CD4-positive, CD25-positive, alpha-beta regulatory T cell (primary cell): ENCODE measurements around the gene IGFBP4. TPM values are rescaled to one million over a fixed set of nuclear protein-coding genes. Genes with fewer than 3 reads are reported as not detected.
A peak's percentile ranks its signal among the peaks of the same experiment; 100 is the strongest.
"Not testable (repeated sequence)": the region's sequence is repeated elsewhere in the genome, so short reads cannot be mapped to it uniquely, and the experiment has no call there.

ENCODE experiments used
- ATAC-seq, 2 donors: fragments of 150-1000 bp; cut with Tn5 transposase; one replicate each; pipeline ENCODE4 v1.10.0; 2021; ENCODE audit warnings: low read depth in 2 of 2, moderate number of reproducible peaks in 2 of 2, moderate library complexity in 1 of 2
- DNase-seq, 3 donors: peaks; one replicate each; pipeline versions ENCODE4 v3.0.0 to v3.0.0-alpha.2; 2012 to 2022; ENCODE audit warnings: mixed read lengths in 1 of 3
- H3K27ac ChIP-seq: one replicate; pipeline ENCODE4 v1.7.0; 2013; ENCODE audit warnings: mild to moderate bottlenecking, low read length; ENCODE audit not compliant: insufficient read depth, poor library complexity, severe bottlenecking
- H3K27me3 ChIP-seq: one replicate; pipeline ENCODE4 v1.7.0; 2013; ENCODE audit warnings: low read length; ENCODE audit not compliant: control insufficient read depth, insufficient read depth
- H3K36me3 ChIP-seq: one replicate; pipeline ENCODE4 v1.7.0; 2013; ENCODE audit warnings: mild to moderate bottlenecking, low read length, moderate library complexity; ENCODE audit not compliant: control insufficient read depth, insufficient read depth
- H3K4me1 ChIP-seq: 2 replicates; pipeline ENCODE4 v1.7.0; 2013; ENCODE audit warnings: mild to moderate bottlenecking, low read length; ENCODE audit not compliant: insufficient read depth, control insufficient read depth, poor library complexity, severe bottlenecking
- H3K4me3 ChIP-seq: one replicate; pipeline ENCODE4 v1.7.0; 2013; ENCODE audit warnings: low read depth, mild to moderate bottlenecking, low read length, moderate library complexity
- H3K9me3 ChIP-seq, 2 experiments: 1 replicate in 1 of 2; 2 replicates in 1 of 2; pipeline ENCODE4 v1.7.0; 2013; ENCODE audit warnings: low read length in 2 of 2, mild to moderate bottlenecking in 1 of 2, moderate library complexity in 1 of 2; ENCODE audit not compliant: control insufficient read depth in 2 of 2
- H3K27ac Mint-ChIP-seq, 3 donors: one replicate each; pipeline ENCODE4 v1.8.0; 2020 to 2022; ENCODE audit warnings: mild to moderate bottlenecking in 3 of 3, mixed read lengths in 3 of 3, moderate library complexity in 2 of 3
- H3K27me3 Mint-ChIP-seq: one replicate; pipeline ENCODE4 v1.8.0; 2022; ENCODE audit warnings: mild to moderate bottlenecking, mixed read lengths
- H3K36me3 Mint-ChIP-seq: one replicate; pipeline ENCODE4 v1.8.0; 2020; ENCODE audit warnings: mixed read lengths
- H3K4me1 Mint-ChIP-seq, 4 donors: one replicate each; pipeline ENCODE4 v1.8.0; 2020 to 2022; ENCODE audit warnings: mixed read lengths in 4 of 4, mild to moderate bottlenecking in 1 of 4
- H3K4me3 Mint-ChIP-seq, 4 donors: one replicate each; pipeline ENCODE4 v1.8.0; 2020 to 2022; ENCODE audit warnings: mild to moderate bottlenecking in 4 of 4, mixed read lengths in 4 of 4, moderate library complexity in 3 of 4
- H3K9me3 Mint-ChIP-seq, 7 donors: one replicate each; pipeline ENCODE4 v1.8.0; 2020 to 2022; ENCODE audit warnings: mixed read lengths in 7 of 7, mild to moderate bottlenecking in 3 of 7, moderate library complexity in 2 of 7
- polyA plus RNA-seq, 4 donors: library from polyadenylated mRNA; unstranded; fragments of 300-500 nt; fragmentation: Illumina TruSeq; gene quantifications; one replicate each; pipeline ENCODE4 v1.2.3, GENCODE V29; 2021
- total RNA-seq: library from RNA; stranded (reverse); gene quantifications from one replicate; pipeline ENCODE4 v1.2.3, GENCODE V29; 2022

The IGFBP4 gene
- total RNA-seq (3.7 TPM), polyA plus RNA-seq (1 to 10 TPM in 3 of 4 donors, under 1 TPM in 1; 0.63 to 1.3 (median 1.2) TPM)

DNA sequence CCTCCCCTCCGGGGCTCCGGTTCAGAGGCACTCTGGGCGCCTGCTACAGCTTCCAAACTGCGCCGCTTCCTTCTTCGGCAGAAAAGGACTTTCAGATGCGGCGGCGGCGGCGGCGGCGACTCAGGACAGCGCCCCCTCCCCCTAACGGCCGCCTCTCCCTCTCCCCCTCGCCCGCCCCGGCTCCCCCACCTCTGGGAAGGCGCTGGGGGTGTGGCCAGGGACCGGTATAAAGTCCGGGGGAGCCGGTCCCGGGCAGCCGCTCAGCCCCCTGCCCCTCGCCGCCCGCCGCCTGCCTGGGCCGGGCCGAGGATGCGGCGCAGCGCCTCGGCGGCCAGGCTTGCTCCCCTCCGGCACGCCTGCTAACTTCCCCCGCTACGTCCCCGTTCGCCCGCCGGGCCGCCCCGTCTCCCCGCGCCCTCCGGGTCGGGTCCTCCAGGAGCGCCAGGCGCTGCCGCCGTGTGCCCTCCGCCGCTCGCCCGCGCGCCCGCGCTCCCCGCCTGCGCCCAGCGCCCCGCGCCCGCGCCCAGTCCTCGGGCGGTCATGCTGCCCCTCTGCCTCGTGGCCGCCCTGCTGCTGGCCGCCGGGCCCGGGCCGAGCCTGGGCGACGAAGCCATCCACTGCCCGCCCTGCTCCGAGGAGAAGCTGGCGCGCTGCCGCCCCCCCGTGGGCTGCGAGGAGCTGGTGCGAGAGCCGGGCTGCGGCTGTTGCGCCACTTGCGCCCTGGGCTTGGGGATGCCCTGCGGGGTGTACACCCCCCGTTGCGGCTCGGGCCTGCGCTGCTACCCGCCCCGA lies at the start of gene IGFBP4:
TSS of gene IGFBP4 (plus strand) at position 255 of the 792 bp plus-strand sequence. CDS start at position 541, 286 bp downstream.
- no peaks in the 10 kb centered on the region for H3K27me3 ChIP-seq
- Mint-ChIP-seq H3K4me3 (peak within 1 kb of the TSS; percentile 76 to 91 (median 83)), H3K4me1 (peaks cover 5 to 31% (median 17%) of the 10 kb centered on the region in 4 donors), H3K27ac (peak within 1 kb of the TSS in 2 of 3 donors; percentile 75 to 97), H3K27me3 (peaks cover 32% of the 10 kb centered on the region), H3K36me3 (no peaks in the 10 kb centered on the region), H3K9me3 (peaks cover 0 to 4% (median 0%) of the 10 kb centered on the region in 7 donors)
- peaks cover 14% of the 10 kb centered on the region for H3K4me1 ChIP-seq
- H3K27ac ChIP-seq, result no peak within 1 kb of the TSS
- ATAC-seq, result peak; percentile 77 to 83
- no peaks in the 10 kb centered on the region for H3K36me3 ChIP-seq
- peak; percentile 38 to 70 (median 52) for DNase-seq
- no peak within 1 kb of the TSS for H3K4me3 ChIP-seq
- H3K9me3 ChIP-seq, result no peaks in the 10 kb centered on the region

DNA sequence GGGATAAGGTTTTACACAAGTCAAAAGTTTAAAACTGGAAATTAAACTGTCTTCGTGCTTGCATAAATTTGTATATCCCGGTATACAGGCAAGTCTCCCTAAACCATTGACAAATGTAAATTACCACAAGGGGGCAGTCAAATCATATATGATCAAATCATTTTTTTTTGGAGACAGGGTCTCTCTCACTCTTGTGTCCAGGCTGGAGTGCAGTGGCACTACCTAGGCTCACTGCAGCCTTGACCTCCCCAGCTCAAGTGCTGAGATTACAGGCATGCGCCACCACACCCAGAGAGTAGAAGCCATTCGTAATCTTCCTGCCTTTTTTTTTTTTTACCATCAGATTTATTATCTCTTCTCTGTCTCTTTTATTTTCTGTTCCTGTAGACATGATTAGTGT lies 44.1 kb upstream of the IGFBP4 start:
- peaks cover 14% of the 10 kb centered on the region for H3K4me1 ChIP-seq
- ATAC-seq (peak; percentile 57 to 59), DNase-seq (peak in 2 of 3 donors; percentile 64 to 68)
- Mint-ChIP-seq H3K9me3 (no peaks in the 10 kb centered on the region), H3K27me3 (no peaks in the 10 kb centered on the region), H3K36me3 (no peaks in the 10 kb centered on the region), H3K4me3 (no peak overlapping the region), H3K27ac (no peak overlapping the region), H3K4me1 (peaks cover 17 to 34% (median 25%) of the 10 kb centered on the region in 4 donors)
- H3K27ac ChIP-seq, result no peak overlapping the region
- H3K27me3 ChIP-seq, result no peaks in the 10 kb centered on the region
- H3K36me3 ChIP-seq, result no peaks in the 10 kb centered on the region
- H3K4me3 ChIP-seq, result peak overlapping the region; percentile 0
- no peaks in the 10 kb centered on the region for H3K9me3 ChIP-seq

DNA sequence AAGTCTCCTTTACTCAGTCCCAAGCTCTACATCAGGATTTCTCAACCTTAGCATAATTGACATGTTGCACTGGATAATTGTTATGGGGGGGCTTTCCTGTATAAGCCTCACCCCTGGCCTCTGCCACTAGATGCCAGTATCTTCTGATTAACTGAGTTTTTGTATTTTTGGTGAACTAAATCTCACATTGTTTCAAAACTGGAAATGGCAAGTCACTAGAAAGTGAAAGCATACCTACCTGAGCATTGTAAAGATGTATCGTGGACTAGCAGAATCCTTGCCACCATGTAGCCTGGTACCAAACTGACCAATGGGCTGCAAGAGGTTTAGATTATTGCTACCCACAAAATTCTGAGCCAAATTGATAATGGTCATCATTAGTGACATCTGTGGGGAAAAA lies 40.6 kb upstream of the IGFBP4 start:
- Mint-ChIP-seq H3K36me3 (no peaks in the 10 kb centered on the region), H3K27ac (peak overlapping the region; percentile 48 to 76 (median 52)), H3K4me3 (peak overlapping the region; percentile 62 to 74 (median 67)), H3K4me1 (peaks cover 17 to 31% (median 29%) of the 10 kb centered on the region in 4 donors), H3K9me3 (no peaks in the 10 kb centered on the region), H3K27me3 (no peaks in the 10 kb centered on the region)
- DNase-seq, result peak in 1 of 3 donors; percentile 36
- Histone ChIP-seq H3K27ac (peak overlapping the region; percentile 24), H3K27me3 (no peaks in the 10 kb centered on the region), H3K9me3 (no peaks in the 10 kb centered on the region), H3K4me1 (peaks cover 14% of the 10 kb centered on the region), H3K4me3 (peak overlapping the region; percentile 79), H3K36me3 (no peaks in the 10 kb centered on the region)
- peak in 1 of 2 donors; percentile 55 for ATAC-seq

- no peaks in the 10 kb centered on the region for H3K9me3 ChIP-seq
- H3K36me3 Mint-ChIP-seq, result no peaks in the 10 kb centered on the region
- peak overlapping the region; percentile 25 for H3K27ac ChIP-seq
- H3K4me1 Mint-ChIP-seq, result peaks cover 17 to 31% (median 29%) of the 10 kb centered on the region in 4 donors
- H3K4me3 Mint-ChIP-seq, result peak overlapping the region in 3 of 4 donors; percentile 29 to 39 (median 38)
- H3K4me1 ChIP-seq, result peaks cover 14% of the 10 kb centered on the region
- H3K27me3 Mint-ChIP-seq, result no peaks in the 10 kb centered on the region
- no peak for DNase-seq
- H3K36me3 ChIP-seq, result no peaks in the 10 kb centered on the region
- H3K27me3 ChIP-seq, result no peaks in the 10 kb centered on the region
- H3K9me3 Mint-ChIP-seq, result no peaks in the 10 kb centered on the region
- peak overlapping the region; percentile 0 for H3K4me3 ChIP-seq
- no peak for ATAC-seq
- H3K27ac Mint-ChIP-seq, result peak overlapping the region; percentile 43 to 56 (median 52)
These were observed 39.2 kb upstream of the IGFBP4 start for GRCh38 chr17:40404003-40404402.

- no peak for ATAC-seq
- Mint-ChIP-seq H3K9me3 (no peaks in the 10 kb centered on the region), H3K36me3 (no peaks in the 10 kb centered on the region), H3K27ac (no peak overlapping the region), H3K4me3 (no peak overlapping the region), H3K27me3 (no peaks in the 10 kb centered on the region), H3K4me1 (peaks cover 10 to 39% (median 23%) of the 10 kb centered on the region in 4 donors)
- H3K4me3 ChIP-seq, result no peak overlapping the region
- DNase-seq, result no peak
- no peaks in the 10 kb centered on the region for H3K9me3 ChIP-seq
- peaks cover 15% of the 10 kb centered on the region for H3K4me1 ChIP-seq
- H3K27me3 ChIP-seq, result no peaks in the 10 kb centered on the region
- no peaks in the 10 kb centered on the region for H3K36me3 ChIP-seq
- H3K27ac ChIP-seq, result no peak overlapping the region
These were observed 35.8 kb upstream of the IGFBP4 start for GRCh38 chr17:40407460-40407859.

GRCh38 chr17:40409540-40409939 lies 33.7 kb upstream of the IGFBP4 start:
- H3K36me3 Mint-ChIP-seq, H3K27ac Mint-ChIP-seq, H3K36me3 ChIP-seq, H3K4me1 ChIP-seq, H3K4me3 ChIP-seq, H3K27me3 Mint-ChIP-seq, DNase-seq, H3K27ac ChIP-seq, H3K9me3 ChIP-seq, ATAC-seq, H3K4me3 Mint-ChIP-seq, H3K9me3 Mint-ChIP-seq, H3K27me3 ChIP-seq: not testable (repeated sequence)
- peaks cover 2 to 27% (median 9%) of the 10 kb centered on the region in 4 donors for H3K4me1 Mint-ChIP-seq

DNA sequence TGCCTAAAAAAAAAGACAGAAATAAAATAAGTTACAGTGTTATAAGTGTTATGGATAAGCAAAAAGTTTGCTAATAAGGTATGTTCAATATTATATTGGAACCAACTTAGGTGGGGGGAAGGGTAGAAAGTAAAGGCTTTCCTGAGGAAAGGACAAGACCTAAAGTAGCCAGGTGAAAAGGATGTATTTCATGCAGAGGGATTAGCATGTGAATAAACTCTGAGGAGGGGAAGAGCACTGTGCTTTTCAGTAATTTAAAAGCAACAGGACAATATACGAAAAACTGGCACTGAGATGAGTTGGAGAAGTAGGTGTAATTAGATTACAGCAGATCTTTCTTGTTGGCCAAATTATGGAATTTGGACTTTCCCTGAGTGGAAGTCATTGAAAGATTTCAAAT lies 33.2 kb upstream of the IGFBP4 start:
- DNase-seq (no peak), ATAC-seq (no peak)
- Mint-ChIP-seq H3K4me1 (peaks cover 2 to 28% (median 10%) of the 10 kb centered on the region in 4 donors), H3K27ac (peak overlapping the region in 1 of 3 donors; percentile 60), H3K36me3 (no peaks in the 10 kb centered on the region), H3K27me3 (no peaks in the 10 kb centered on the region), H3K4me3 (peak overlapping the region in 1 of 4 donors; percentile 8), H3K9me3 (no peaks in the 10 kb centered on the region)
- Histone ChIP-seq H3K4me3 (no peak overlapping the region), H3K36me3 (no peaks in the 10 kb centered on the region), H3K4me1 (peaks cover 4% of the 10 kb centered on the region), H3K27me3 (no peaks in the 10 kb centered on the region), H3K27ac (no peak overlapping the region), H3K9me3 (no peaks in the 10 kb centered on the region)
